GM18861 (cell line): Measurements from ENCODE around the gene VAMP4.
A peak's percentile ranks its signal among the peaks of the same experiment; 100 is the strongest.

ENCODE experiments used
- ATAC-seq: cut with Tn5 transposase; IDR thresholded peaks from one replicate; pipeline ENCODE4 v1.9.1; 2021; ENCODE audit not compliant: unreplicated experiment

VAMP4 gene

GRCh38 chr1:171741872-171742576 lies at the start of gene VAMP4:
TSS of gene VAMP4 (minus strand) at chr1:171742065. CDS start at chr1:171738414, 3,651 bp downstream.
- peak; percentile 86 for ATAC-seq

GRCh38 chr1:171790318-171790717 lies 48.5 kb upstream of the VAMP4 start:
- ATAC-seq: no peak

- no peak for ATAC-seq
Measured at GRCh38 chr1:171788696-171789095, 46.8 kb upstream of the VAMP4 start.

GRCh38 chr1:171787686-171788480 lies 46.0 kb upstream of the VAMP4 start:
- no peak for ATAC-seq

GRCh38 chr1:171786534-171786933 lies 44.7 kb upstream of the VAMP4 start:
- ATAC-seq: no peak

- no peak for ATAC-seq
Measured at GRCh38 chr1:171785766-171786165, 43.9 kb upstream of the VAMP4 start.

GRCh38 chr1:171784784-171785183 lies 42.9 kb upstream of the VAMP4 start:
- no peak for ATAC-seq

GRCh38 chr1:171783816-171784530 lies 42.1 kb upstream of the VAMP4 start:
- ATAC-seq: no peak

GRCh38 chr1:171781176-171781875 lies 39.5 kb upstream of the VAMP4 start, which contains the start of gene METTL13:
TSS of gene METTL13 (plus strand) at chr1:171781660. CDS start at chr1:171781968, 308 bp downstream.
- ATAC-seq: peak; percentile 93

- no peak for ATAC-seq
Measured at GRCh38 chr1:171780583-171781175, 38.8 kb upstream of the VAMP4 start.

- ATAC-seq: no peak
Measured at GRCh38 chr1:171772312-171772711, 30.4 kb upstream of the VAMP4 start.

- ATAC-seq: no peak
Measured at GRCh38 chr1:171769754-171770153, 27.9 kb upstream of the VAMP4 start.

- ATAC-seq: no peak
Measured at GRCh38 chr1:171769171-171769570, 27.3 kb upstream of the VAMP4 start.

- no peak for ATAC-seq
Measured at GRCh38 chr1:171763764-171764163, 21.9 kb upstream of the VAMP4 start.

- no peak for ATAC-seq
Measured at GRCh38 chr1:171762143-171762563, 20.3 kb upstream of the VAMP4 start.

- no peak for ATAC-seq
Measured at GRCh38 chr1:171758011-171758410, 16.1 kb upstream of the VAMP4 start.

- no peak for ATAC-seq
Measured at GRCh38 chr1:171756856-171757255, 15.0 kb upstream of the VAMP4 start.

GRCh38 chr1:171754971-171755370 lies 13.1 kb upstream of the VAMP4 start:
- ATAC-seq: no peak

- no peak for ATAC-seq
Measured at GRCh38 chr1:171754353-171754705, 12.5 kb upstream of the VAMP4 start.

GRCh38 chr1:171753685-171754352 lies 12.0 kb upstream of the VAMP4 start:
- no peak for ATAC-seq
